Heart left ventricle (tissue), 13 donors: ENCODE data around the gene EXD1.

Experiments
- POLR2A ChIP-seq, 2 donors: fragments of 450-650 bp; IDR thresholded peaks; one replicate each; pipeline ENCODE4 v1.6.1; 2017; ENCODE audit warnings: antibody characterized with exemption in 2 of 2, mild to moderate bottlenecking in 2 of 2, moderate library complexity in 2 of 2
- TF ChIP-seq, protein P1 (sequence below), 12 donors: fragments of 200-600 bp; sonication (generic) in 4 of 12; IDR thresholded peaks; one replicate each; pipeline versions ENCODE4 v1.5.0 to v1.8.0; 2018 to 2022; ENCODE audit warnings: antibody characterized with exemption in 12 of 12, mild to moderate bottlenecking in 5 of 12
- donor health status: ischemic (EF 13 %, LVEDD 7.1; RV severe dilation, severe dysfunction).
- donor health status: DM: no; HTN: yes; CAD: no.
- donor health status: DM: no; HTN: no; CAD: no.
- donor health status: ischemic (EF 25% LVEDD 6.9; RV normal size, moderate dysfunction).
- donor health status: ischemic (EF 25% LVEDD 5.7; RV mildly dilated, moderate dysfunction).
- donor health status: ischemic (EF 35%, LVEDD 5.7; RV mildly dilated, moderate dysfunction).
- donor health status: nonischemic (EF 11% LVEDD 7.7; RV severe dilation, severe dysfunction).
- donor health status: DM: yes; HTN: yes; CAD: no.
- donor health status: PGD.
- donor health status: ischemic (EF 29% LVEDD 5.4; RV normal size, mild dysfunction).
- donor health status: nonischemic (EF 23%, LVEDD 6.1; RV moderate dilation, normal function).

GRCh38 chr15:41161336-41161735 lies 69.2 kb downstream of the EXD1 start:
- TF ChIP-seq, protein P1, sequence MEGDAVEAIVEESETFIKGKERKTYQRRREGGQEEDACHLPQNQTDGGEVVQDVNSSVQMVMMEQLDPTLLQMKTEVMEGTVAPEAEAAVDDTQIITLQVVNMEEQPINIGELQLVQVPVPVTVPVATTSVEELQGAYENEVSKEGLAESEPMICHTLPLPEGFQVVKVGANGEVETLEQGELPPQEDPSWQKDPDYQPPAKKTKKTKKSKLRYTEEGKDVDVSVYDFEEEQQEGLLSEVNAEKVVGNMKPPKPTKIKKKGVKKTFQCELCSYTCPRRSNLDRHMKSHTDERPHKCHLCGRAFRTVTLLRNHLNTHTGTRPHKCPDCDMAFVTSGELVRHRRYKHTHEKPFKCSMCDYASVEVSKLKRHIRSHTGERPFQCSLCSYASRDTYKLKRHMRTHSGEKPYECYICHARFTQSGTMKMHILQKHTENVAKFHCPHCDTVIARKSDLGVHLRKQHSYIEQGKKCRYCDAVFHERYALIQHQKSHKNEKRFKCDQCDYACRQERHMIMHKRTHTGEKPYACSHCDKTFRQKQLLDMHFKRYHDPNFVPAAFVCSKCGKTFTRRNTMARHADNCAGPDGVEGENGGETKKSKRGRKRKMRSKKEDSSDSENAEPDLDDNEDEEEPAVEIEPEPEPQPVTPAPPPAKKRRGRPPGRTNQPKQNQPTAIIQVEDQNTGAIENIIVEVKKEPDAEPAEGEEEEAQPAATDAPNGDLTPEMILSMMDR (IDR thresholded peaks at IDR 0.05): no peak
- TF ChIP-seq POLR2A (IDR thresholded peaks at IDR 0.05): no peak
